Stimulated activated CD4-positive, alpha-beta T cell treated with anti-CD3 and anti-CD28 coated beads, Interleukin-4, amount 100 ng/mL, for 1 hour (primary cell): Measurements from ENCODE around the gene RIN3.

Experiments used
- DNase-seq: peaks from one replicate; pipeline ENCODE4 v3.0.0-alpha.2; 2020

The RIN3 gene

GRCh38 chr14:92651758-92652406, 138.3 kb downstream of the RIN3 start:
- peak; percentile 40 for DNase-seq

GRCh38 chr14:92652413-92653151, 139.0 kb downstream of the RIN3 start:
- DNase-seq = no peak

- DNase-seq = peak; percentile 41
These were observed 139.6 kb downstream of the RIN3 start for GRCh38 chr14:92653162-92653651.

GRCh38 chr14:92654239-92654901, 140.8 kb downstream of the RIN3 start:
- no peak for DNase-seq

- DNase-seq = no peak
These were observed 142.0 kb downstream of the RIN3 start for GRCh38 chr14:92655419-92656201.

GRCh38 chr14:92656306-92657081, 142.9 kb downstream of the RIN3 start:
- no peak for DNase-seq

GRCh38 chr14:92657457-92658142, 144.0 kb downstream of the RIN3 start:
- DNase-seq = no peak

- no peak for DNase-seq
These were observed 144.6 kb downstream of the RIN3 start for GRCh38 chr14:92658160-92658559.

GRCh38 chr14:92658684-92659083, 145.1 kb downstream of the RIN3 start:
- no peak for DNase-seq

- no peak for DNase-seq
These were observed 146.4 kb downstream of the RIN3 start for GRCh38 chr14:92659765-92660561.

- no peak for DNase-seq
These were observed 147.0 kb downstream of the RIN3 start for GRCh38 chr14:92660571-92660970.

GRCh38 chr14:92663049-92663448, 149.5 kb downstream of the RIN3 start:
- no peak for DNase-seq

GRCh38 chr14:92665661-92666110, 152.1 kb downstream of the RIN3 start:
- DNase-seq = no peak

- no peak for DNase-seq
These were observed 152.7 kb downstream of the RIN3 start for GRCh38 chr14:92666251-92666650.

GRCh38 chr14:92668276-92668973, 154.8 kb downstream of the RIN3 start:
- DNase-seq = no peak

- no peak for DNase-seq
These were observed 156.6 kb downstream of the RIN3 start for GRCh38 chr14:92670160-92670559.

GRCh38 chr14:92670643-92671366, 157.2 kb downstream of the RIN3 start:
- no peak for DNase-seq

- DNase-seq = no peak
These were observed 160.1 kb downstream of the RIN3 start for GRCh38 chr14:92673601-92674150.

- no peak for DNase-seq
These were observed 161.8 kb downstream of the RIN3 start for GRCh38 chr14:92675421-92675820.
